Body of pancreas (tissue), 4 donors: ENCODE measurements around the gene PSTK. TPM values are rescaled to one million over a fixed set of nuclear protein-coding genes. Genes with fewer than 3 reads are reported as not detected.

ENCODE experiments used
- ATAC-seq: fragments of 150-250 bp; one replicate; pipeline ENCODE4 v1.9.1; 2016
- DNase-seq, 4 donors: peaks; one replicate each; pipeline ENCODE4 v3.0.0-alpha.2; 2019
- H3K27ac ChIP-seq, 4 donors: fragments of 200-600 bp; sonication (generic); 1 replicate in 3 of 4; 2 replicates in 1 of 4; pipeline versions ENCODE4 v1.5.1 to v1.6.1; 2016 to 2019; ENCODE audit warnings: mild to moderate bottlenecking in 1 of 4, mixed read lengths in 1 of 4, moderate library complexity in 1 of 4
- H3K27me3 ChIP-seq, 2 donors: fragments of 200-600 bp; sonication (generic); one replicate each; pipeline ENCODE4 v1.6.0; 2016; ENCODE audit warnings: mild to moderate bottlenecking in 1 of 2
- H3K36me3 ChIP-seq, 2 donors: fragments of 200-600 bp; sonication (generic); replicated peaks in 1 of 2; 2 replicates each; pipeline ENCODE4 v1.5.1; 2016; ENCODE audit warnings: low read depth in 2 of 2; ENCODE audit not compliant: insufficient read depth in 1 of 2
- H3K4me1 ChIP-seq: fragments of 200-600 bp; sonication (generic); one replicate; pipeline ENCODE4 v1.6.0; 2016
- H3K4me3 ChIP-seq, 2 donors: fragments of 200-600 bp; sonication (generic); 1 replicate in 1 of 2; 2 replicates in 1 of 2; pipeline ENCODE4 v1.5.1; 2016 to 2019
- H3K9me3 ChIP-seq, 3 donors: fragments of 200-600 bp; sonication (generic); 1 replicate in 2 of 3; 2 replicates in 1 of 3; pipeline ENCODE4 v1.5.1; 2016
- POLR2A ChIP-seq, 3 donors: fragments of 450-650 bp; IDR thresholded peaks; one replicate each; pipeline ENCODE4 v1.6.1; 2016; ENCODE audit warnings: antibody characterized with exemption in 3 of 3, mild to moderate bottlenecking in 2 of 3
- WGBS, 2 donors: methylation state at CpG; one replicate each; pipeline ENCODE4 v1.1.5; 2017; 5-methylcytosine and 5-hydroxymethylcytosine counted together
- intact Hi-C: fragments of 100-400 bp; cut with DNase I; formaldehyde crosslinking; loops from one replicate; pipeline ENCODE4 v1.15.1; 2023
- total RNA-seq, 2 donors: library from RNA; depleted of rRNA; stranded (reverse); fragments of >200 nt; gene quantifications; one replicate each; pipeline ENCODE4 v1.1.0, GENCODE V29; 2016
- TF ChIP-seq, protein P1 (sequence below), 7 experiments: fragments of 450-650 bp in 4 of 7; fragments of 200-600 bp in 3 of 7; sonication (generic) in 3 of 7; IDR thresholded peaks; one replicate each; pipeline ENCODE4 v1.5.1; 2016 to 2019; ENCODE audit warnings: antibody characterized with exemption in 7 of 7

PSTK gene
- total RNA-seq, 2 donors from 2014 or later: 1.6 to 1.8 TPM

GRCh38 chr10:122957474-122957873 is 22.7 kb upstream of the PSTK start:
- DNase-seq (no peak), ATAC-seq (no peak)
- TF ChIP-seq, protein P1, sequence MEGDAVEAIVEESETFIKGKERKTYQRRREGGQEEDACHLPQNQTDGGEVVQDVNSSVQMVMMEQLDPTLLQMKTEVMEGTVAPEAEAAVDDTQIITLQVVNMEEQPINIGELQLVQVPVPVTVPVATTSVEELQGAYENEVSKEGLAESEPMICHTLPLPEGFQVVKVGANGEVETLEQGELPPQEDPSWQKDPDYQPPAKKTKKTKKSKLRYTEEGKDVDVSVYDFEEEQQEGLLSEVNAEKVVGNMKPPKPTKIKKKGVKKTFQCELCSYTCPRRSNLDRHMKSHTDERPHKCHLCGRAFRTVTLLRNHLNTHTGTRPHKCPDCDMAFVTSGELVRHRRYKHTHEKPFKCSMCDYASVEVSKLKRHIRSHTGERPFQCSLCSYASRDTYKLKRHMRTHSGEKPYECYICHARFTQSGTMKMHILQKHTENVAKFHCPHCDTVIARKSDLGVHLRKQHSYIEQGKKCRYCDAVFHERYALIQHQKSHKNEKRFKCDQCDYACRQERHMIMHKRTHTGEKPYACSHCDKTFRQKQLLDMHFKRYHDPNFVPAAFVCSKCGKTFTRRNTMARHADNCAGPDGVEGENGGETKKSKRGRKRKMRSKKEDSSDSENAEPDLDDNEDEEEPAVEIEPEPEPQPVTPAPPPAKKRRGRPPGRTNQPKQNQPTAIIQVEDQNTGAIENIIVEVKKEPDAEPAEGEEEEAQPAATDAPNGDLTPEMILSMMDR (IDR thresholded peaks at IDR 0.05): no peak
- no peak for TF ChIP-seq POLR2A (IDR thresholded peaks at IDR 0.05)
- peaks cover 0 to 3% (median 0%) of the 10 kb centered on the region in 3 donors for H3K9me3 ChIP-seq
- H3K27me3 ChIP-seq: no peaks in the 10 kb centered on the region
- H3K36me3 ChIP-seq: no peaks in the 10 kb centered on the region
- H3K4me1 ChIP-seq: peaks cover 15% of the 10 kb centered on the region
- H3K4me3 ChIP-seq: no peak overlapping the region
- WGBS, 2 donors: 63% methylated on average over 5 of the region's 5 CpGs
- no peak overlapping the region for H3K27ac ChIP-seq
- intact Hi-C loops: no loop called here

DNA sequence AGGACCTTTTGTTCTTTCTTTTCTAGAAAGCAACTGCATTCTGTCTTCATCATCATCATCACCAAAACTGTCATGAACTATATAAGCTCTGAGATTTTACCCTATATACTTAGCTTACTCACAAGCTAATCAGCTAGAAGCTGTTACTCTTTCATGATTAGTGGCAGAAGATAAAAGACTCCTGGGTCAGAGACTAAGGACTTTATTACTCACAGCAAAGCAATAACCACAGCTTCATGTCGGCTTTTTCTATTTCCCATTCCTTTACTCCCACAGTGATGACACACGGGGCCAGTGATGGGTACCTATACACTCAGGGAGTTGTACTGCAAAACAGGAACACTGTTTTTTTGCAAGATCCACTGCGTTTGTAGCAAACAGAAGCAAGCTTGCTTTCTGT is 17.8 kb upstream of the PSTK start:
- no peak overlapping the region for H3K4me3 ChIP-seq
- H3K27me3 ChIP-seq: no peaks in the 10 kb centered on the region
- H3K4me1 ChIP-seq: no peaks in the 10 kb centered on the region
- TF ChIP-seq POLR2A (IDR thresholded peaks at IDR 0.05): no peak
- TF ChIP-seq, protein P1 (IDR thresholded peaks at IDR 0.05): no peak
- no peaks in the 10 kb centered on the region for H3K36me3 ChIP-seq
- WGBS, 2 donors: 49 to 72% methylated on average over 3 of the region's 3 CpGs
- ATAC-seq (no peak), DNase-seq (no peak)
- H3K27ac ChIP-seq: no peak overlapping the region
- no peaks in the 10 kb centered on the region for H3K9me3 ChIP-seq
- intact Hi-C loops: no loop called here

DNA sequence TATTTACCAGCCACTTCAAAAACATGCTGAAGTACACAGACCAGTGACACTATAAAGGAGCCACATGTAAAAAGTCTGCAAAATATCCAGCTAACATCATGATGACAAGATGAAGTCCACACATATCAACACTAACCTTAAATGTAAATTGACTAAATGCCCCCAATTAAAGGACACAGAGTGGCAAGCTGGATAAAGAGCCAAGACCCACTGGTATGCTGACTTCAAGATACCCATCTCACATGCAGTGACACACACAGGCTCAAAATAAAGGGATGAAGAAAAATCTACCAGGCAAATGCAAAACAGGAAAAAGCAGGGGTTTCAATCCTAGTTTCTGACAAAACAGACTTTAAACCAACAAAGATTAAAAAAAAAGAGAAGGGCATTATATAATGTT is 13.3 kb upstream of the PSTK start:
- no peaks in the 10 kb centered on the region for H3K4me1 ChIP-seq
- DNase-seq (no peak), ATAC-seq (no peak)
- no peaks in the 10 kb centered on the region for H3K27me3 ChIP-seq
- H3K36me3 ChIP-seq: no peaks in the 10 kb centered on the region
- no peak overlapping the region for H3K27ac ChIP-seq
- TF ChIP-seq, protein P1 (IDR thresholded peaks at IDR 0.05): no peak
- TF ChIP-seq POLR2A (IDR thresholded peaks at IDR 0.05): no peak
- intact Hi-C loops: no loop called here
- no peak overlapping the region for H3K4me3 ChIP-seq
- H3K9me3 ChIP-seq: no peaks in the 10 kb centered on the region

- ATAC-seq (no peak), DNase-seq (no peak)
- H3K27ac ChIP-seq: no peak overlapping the region
- intact Hi-C loops: no loop called here
- no peaks in the 10 kb centered on the region for H3K27me3 ChIP-seq
- H3K4me1 ChIP-seq: no peaks in the 10 kb centered on the region
- H3K4me3 ChIP-seq: no peak overlapping the region
- TF ChIP-seq POLR2A (IDR thresholded peaks at IDR 0.05): no peak
- TF ChIP-seq, protein P1 (IDR thresholded peaks at IDR 0.05): no peak
- no peaks in the 10 kb centered on the region for H3K36me3 ChIP-seq
- no peaks in the 10 kb centered on the region for H3K9me3 ChIP-seq
- WGBS, 2 donors: 80% methylated on average over 3 of the region's 3 CpGs
These were observed 11.5 kb upstream of the PSTK start for GRCh38 chr10:122968698-122969097.

DNA sequence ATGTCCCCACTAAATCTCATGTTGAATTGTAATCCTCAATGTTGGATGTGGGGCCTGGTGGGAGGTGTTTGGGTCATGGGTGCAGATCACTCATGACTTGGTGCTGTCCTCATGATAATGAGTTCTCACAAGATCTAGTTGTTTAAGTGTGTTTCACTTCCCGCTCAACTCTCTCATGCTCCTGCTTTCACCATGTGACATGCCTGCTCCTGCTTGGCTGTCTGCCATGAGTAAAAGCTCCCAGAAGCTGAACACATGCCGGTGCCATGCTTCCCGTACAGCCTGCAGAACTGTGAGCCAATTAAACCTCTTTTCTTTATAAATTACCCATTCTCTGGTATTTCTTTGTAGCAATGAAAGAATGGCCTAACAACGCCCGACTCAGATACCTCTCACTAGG is 6.2 kb upstream of the PSTK start:
- Histone ChIP-seq H3K27ac (no peak overlapping the region), H3K9me3 (no peaks in the 10 kb centered on the region), H3K27me3 (no peaks in the 10 kb centered on the region), H3K4me3 (no peak overlapping the region), H3K36me3 (no peaks in the 10 kb centered on the region), H3K4me1 (no peaks in the 10 kb centered on the region)
- WGBS, 2 donors: 47 to 68% methylated on average over 5 of the region's 5 CpGs
- TF ChIP-seq, protein P1 (IDR thresholded peaks at IDR 0.05): no peak
- TF ChIP-seq POLR2A (IDR thresholded peaks at IDR 0.05): no peak
- intact Hi-C loops: no loop called here
- DNase-seq (peak in 2 of 4 donors; percentile 12 to 23), ATAC-seq (no peak)
